Keratinocyte (primary cell): ENCODE measurements around the gene BMS1.

ENCODE experiments used
- CTCF ChIP-seq, 3 experiments: IDR thresholded peaks in 1 of 3; conservative IDR thresholded peaks in 1 of 3; optimal IDR thresholded peaks in 1 of 3; 2 replicates in 2 of 3; 3 replicates in 1 of 3; pipeline versions ENCODE3 to v1.5.1; 2011; ENCODE audit warnings: low read length in 3 of 3, mild to moderate bottlenecking in 3 of 3, moderate library complexity in 2 of 3, control low read depth in 1 of 3, inconsistent platforms in 1 of 3; ENCODE audit not compliant: insufficient read depth in 2 of 3; ENCODE audit errors: extremely low read depth in 1 of 3
- EZH2 ChIP-seq: IDR thresholded peaks from one replicate; pipeline ENCODE4 v1.6.1; 2012; ENCODE audit warnings: inconsistent platforms, mild to moderate bottlenecking, low read length, moderate library complexity

- no peak for TF ChIP-seq EZH2
- TF ChIP-seq CTCF (optimal IDR thresholded peaks at IDR 0.05 in 1 of 3, IDR thresholded peaks at IDR 0.05 in 1 of 3, conservative IDR thresholded peaks at IDR 0.05 in 1 of 3; ENCODE audit: extremely low read depth in 1 of 3, insufficient read depth in 2 of 3, low read length in 3 of 3), result no peak
Observed at GRCh38 chr10:42875798-42876341, 93.3 kb downstream of the BMS1 start.
